SK-N-SH (cell line): ENCODE measurements around the gene SIN3A. TPM values are rescaled to one million over a fixed set of nuclear protein-coding genes. Genes with fewer than 3 reads are reported as not detected.

Experiments used
- CTCF ChIA-PET: fragments of 300-600, 350-600 bp; formaldehyde crosslinking; extraction: SDS; loops from one replicate; lab custom pipeline; 2021; lab: Yijun Ruan, JAX
- POLR2A ChIA-PET: fragments of 350-600 bp; sonication (Branson Sonifier 250); formaldehyde crosslinking; extraction: SDS; loops from one replicate; lab custom pipeline; 2020; ENCODE audit warnings: antibody characterized with exemption, inconsistent platforms; lab: Yijun Ruan, JAX
- DNase-seq: peaks from one replicate; pipeline ENCODE4 v3.0.0; 2012
- H2AFZ ChIP-seq: fragments of 200-600 bp; sonication (generic); 2 replicates; pipeline ENCODE4 v1.8.1; 2016; ENCODE audit warnings: antibody characterized with exemption, mild to moderate bottlenecking, low read depth
- H3F3A ChIP-seq: fragments of 200-600 bp; sonication (generic); replicated peaks from 2 replicates; pipeline ENCODE3; 2016; ENCODE audit warnings: antibody characterized with exemption, mild to moderate bottlenecking; ENCODE audit not compliant: insufficient read depth
- H3K27ac ChIP-seq, 2 experiments: fragments of 200-500 bp in 1 of 2; fragments of 200-600 bp in 1 of 2; sonication (Bioruptor generic) in 1 of 2; sonication (generic), shearing (Covaris generic) in 1 of 2; 2 replicates each; pipeline versions ENCODE4 v1.5.1 to v1.6.1; 2014 to 2016; ENCODE audit warnings: low read depth in 2 of 2, inconsistent platforms in 1 of 2, low read length in 1 of 2, mild to moderate bottlenecking in 1 of 2, mixed read lengths in 1 of 2
- H3K27me3 ChIP-seq: fragments of 200-600 bp; sonication (generic), shearing (Covaris generic); 2 replicates; pipeline ENCODE4 v1.6.1; 2016; ENCODE audit warnings: mixed run types; ENCODE audit not compliant: insufficient read depth
- H3K36me3 ChIP-seq, 2 experiments: fragments of 200-500 bp in 1 of 2; fragments of 200-600 bp in 1 of 2; sonication (Bioruptor generic) in 1 of 2; sonication (generic) in 1 of 2; replicated peaks in 1 of 2; 2 replicates each; pipeline versions ENCODE3 to v1.5.1; 2014 to 2016; ENCODE audit warnings: low read length in 1 of 2, mild to moderate bottlenecking in 1 of 2; ENCODE audit not compliant: insufficient read depth in 2 of 2, control insufficient read depth in 1 of 2
- H3K4me1 ChIP-seq, 2 experiments: fragments of 200-500 bp in 1 of 2; fragments of 200-600 bp in 1 of 2; sonication (Bioruptor generic) in 1 of 2; sonication (generic), shearing (Covaris generic) in 1 of 2; 2 replicates each; pipeline versions ENCODE4 v1.5.1 to v1.6.1; 2014 to 2016; ENCODE audit warnings: low read depth in 1 of 2, low read length in 1 of 2, mixed run types in 1 of 2; ENCODE audit not compliant: insufficient read depth in 2 of 2, control insufficient read depth in 1 of 2
- H3K4me2 ChIP-seq: fragments of 200-600 bp; sonication (generic), shearing (Covaris generic); 2 replicates; pipeline ENCODE4 v1.6.1; 2017; ENCODE audit warnings: mixed run types
- H3K4me3 ChIP-seq, 2 experiments: fragments of 200-500 bp in 1 of 2; fragments of 200-600 bp in 1 of 2; sonication (Bioruptor generic) in 1 of 2; sonication (generic), shearing (Covaris generic) in 1 of 2; 2 replicates each; pipeline versions ENCODE4 v1.5.1 to v1.8.1; 2014 to 2016; ENCODE audit warnings: low read depth in 2 of 2, inconsistent platforms in 1 of 2, low read length in 1 of 2, mild to moderate bottlenecking in 1 of 2, mixed read lengths in 1 of 2, moderate library complexity in 1 of 2
- H3K79me2 ChIP-seq: fragments of 200-600 bp; sonication (generic); 2 replicates; pipeline ENCODE4 v1.8.1; 2017; ENCODE audit warnings: mild to moderate bottlenecking; ENCODE audit not compliant: insufficient read depth
- H3K9ac ChIP-seq: fragments of 200-600 bp; sonication (generic); 2 replicates; pipeline ENCODE4 v1.6.1; 2017; ENCODE audit warnings: mixed run types
- H3K9me2 ChIP-seq: fragments of 200-600 bp; sonication (generic); 2 replicates; pipeline ENCODE4 v1.6.1; 2017; ENCODE audit warnings: mixed run types
- H3K9me3 ChIP-seq: fragments of 200-600 bp; sonication (generic); 2 replicates; pipeline ENCODE4 v1.6.1; 2017; ENCODE audit warnings: mixed run types, mild to moderate bottlenecking, moderate library complexity
- H4K20me1 ChIP-seq: fragments of 200-600 bp; sonication (generic); 2 replicates; pipeline ENCODE4 v1.6.1; 2017; ENCODE audit warnings: mild to moderate bottlenecking, mixed run types; ENCODE audit not compliant: insufficient read depth
- FOXJ3 ChIP-seq: sonication (generic); formaldehyde crosslinking; IDR thresholded peaks from 2 replicates; pipeline ENCODE4 v1.5.1; 2020; ENCODE audit warnings: mild to moderate bottlenecking, missing genetic modification reagents
- GABPA ChIP-seq: IDR thresholded peaks from 2 replicates; pipeline ENCODE4 v1.4.0; 2012; ENCODE audit warnings: low read depth, mild to moderate bottlenecking
- GATA2 ChIP-seq: sonication (generic); formaldehyde crosslinking; IDR thresholded peaks from 2 replicates; pipeline ENCODE4 v1.5.0; 2020; ENCODE audit warnings: mild to moderate bottlenecking, missing genetic modification reagents
- IRF3 ChIP-seq: fragments of 150-350 bp; IDR thresholded peaks from 2 replicates; pipeline ENCODE4 v1.6.1; 2016; ENCODE audit warnings: mild to moderate bottlenecking, low read depth, low read length
- JUND ChIP-seq: IDR thresholded peaks from 2 replicates; pipeline ENCODE4 v1.4.0; 2012
- MXI1 ChIP-seq: IDR thresholded peaks from 2 replicates; pipeline ENCODE4 v1.6.1; 2012; ENCODE audit warnings: mild to moderate bottlenecking, low read depth, low read length, improper control_type of control experiment
- NFIC ChIP-seq: IDR thresholded peaks from 2 replicates; pipeline ENCODE4 v1.4.0; 2012; ENCODE audit warnings: borderline replicate concordance
- NRF1 ChIP-seq: IDR thresholded peaks from 2 replicates; pipeline ENCODE4 v1.6.1; 2012; ENCODE audit warnings: low read depth, mild to moderate bottlenecking, low read length
- POLR2AphosphoS5 ChIP-seq: IDR thresholded peaks from 2 replicates; pipeline ENCODE4 v1.6.1; 2012; ENCODE audit warnings: low read depth, low read length
- RAD21 ChIP-seq: IDR thresholded peaks from 2 replicates; pipeline ENCODE4 v1.6.1; 2012; ENCODE audit warnings: mild to moderate bottlenecking, low read length
- RXRA ChIP-seq: IDR thresholded peaks from 2 replicates; pipeline ENCODE4 v1.4.0; 2012; ENCODE audit warnings: low read depth, mild to moderate bottlenecking, borderline replicate concordance
- SIN3A ChIP-seq: IDR thresholded peaks from 2 replicates; pipeline ENCODE4 v1.6.1; 2012; ENCODE audit warnings: low read depth, mild to moderate bottlenecking, low read length, moderate library complexity, borderline replicate concordance
- SMC3 ChIP-seq: IDR thresholded peaks from 2 replicates; pipeline ENCODE4 v1.6.1; 2012; ENCODE audit warnings: low read depth, low read length, improper control_type of control experiment
- TAF1 ChIP-seq: IDR thresholded peaks from 2 replicates; pipeline ENCODE4 v1.6.1; 2012; ENCODE audit warnings: low read depth, mild to moderate bottlenecking, low read length, moderate library complexity, borderline replicate concordance
- TCF12 ChIP-seq: IDR thresholded peaks from 2 replicates; pipeline ENCODE4 v1.4.0; 2012
- WGBS: methylation state at CpG from one replicate; pipeline ENCODE4 v1.1.6; 2017; ENCODE audit warnings: low lambda C conversion rate; 5-methylcytosine and 5-hydroxymethylcytosine counted together
- polyA plus RNA-seq, 3 experiments: library from polyadenylated mRNA; depleted of rRNA; stranded (reverse); fragments of >200 nt; gene quantifications; 2 replicates each; pipeline ENCODE4 v1.2.3, GENCODE V29; 2012
- TF ChIP-seq, protein P1 (sequence below): fragments of 200-600 bp; sonication (generic); IDR thresholded peaks from 2 replicates; pipeline ENCODE4 v1.6.1; 2017; ENCODE audit warnings: antibody characterized with exemption, mild to moderate bottlenecking, moderate library complexity
- TF ChIP-seq, protein P2 (sequence below): IDR thresholded peaks from 2 replicates; pipeline ENCODE4; 2012
- TF ChIP-seq, protein P3 (sequence below): IDR thresholded peaks from 2 replicates; pipeline ENCODE4 v1.4.0; 2012; ENCODE audit warnings: low read depth, borderline replicate concordance
- TF ChIP-seq, protein P4 (sequence below): IDR thresholded peaks from 2 replicates; pipeline ENCODE4 v1.4.0; 2012; ENCODE audit warnings: low read depth

SIN3A gene
- polyA plus RNA-seq, 1 of the 3 experiments (the other 2 are of a cell fraction), result 32.2 TPM

- TF ChIP-seq, protein P1, sequence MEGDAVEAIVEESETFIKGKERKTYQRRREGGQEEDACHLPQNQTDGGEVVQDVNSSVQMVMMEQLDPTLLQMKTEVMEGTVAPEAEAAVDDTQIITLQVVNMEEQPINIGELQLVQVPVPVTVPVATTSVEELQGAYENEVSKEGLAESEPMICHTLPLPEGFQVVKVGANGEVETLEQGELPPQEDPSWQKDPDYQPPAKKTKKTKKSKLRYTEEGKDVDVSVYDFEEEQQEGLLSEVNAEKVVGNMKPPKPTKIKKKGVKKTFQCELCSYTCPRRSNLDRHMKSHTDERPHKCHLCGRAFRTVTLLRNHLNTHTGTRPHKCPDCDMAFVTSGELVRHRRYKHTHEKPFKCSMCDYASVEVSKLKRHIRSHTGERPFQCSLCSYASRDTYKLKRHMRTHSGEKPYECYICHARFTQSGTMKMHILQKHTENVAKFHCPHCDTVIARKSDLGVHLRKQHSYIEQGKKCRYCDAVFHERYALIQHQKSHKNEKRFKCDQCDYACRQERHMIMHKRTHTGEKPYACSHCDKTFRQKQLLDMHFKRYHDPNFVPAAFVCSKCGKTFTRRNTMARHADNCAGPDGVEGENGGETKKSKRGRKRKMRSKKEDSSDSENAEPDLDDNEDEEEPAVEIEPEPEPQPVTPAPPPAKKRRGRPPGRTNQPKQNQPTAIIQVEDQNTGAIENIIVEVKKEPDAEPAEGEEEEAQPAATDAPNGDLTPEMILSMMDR, result no peak
- TF ChIP-seq RAD21, result no peak
- no peak for TF ChIP-seq TCF12
- no peak for TF ChIP-seq NRF1
- TF ChIP-seq GABPA, result no peak
- TF ChIP-seq SMC3, result no peak
Measured at GRCh38 chr15:75451202-75451673, 252 bp downstream of the SIN3A start (continued).

DNA sequence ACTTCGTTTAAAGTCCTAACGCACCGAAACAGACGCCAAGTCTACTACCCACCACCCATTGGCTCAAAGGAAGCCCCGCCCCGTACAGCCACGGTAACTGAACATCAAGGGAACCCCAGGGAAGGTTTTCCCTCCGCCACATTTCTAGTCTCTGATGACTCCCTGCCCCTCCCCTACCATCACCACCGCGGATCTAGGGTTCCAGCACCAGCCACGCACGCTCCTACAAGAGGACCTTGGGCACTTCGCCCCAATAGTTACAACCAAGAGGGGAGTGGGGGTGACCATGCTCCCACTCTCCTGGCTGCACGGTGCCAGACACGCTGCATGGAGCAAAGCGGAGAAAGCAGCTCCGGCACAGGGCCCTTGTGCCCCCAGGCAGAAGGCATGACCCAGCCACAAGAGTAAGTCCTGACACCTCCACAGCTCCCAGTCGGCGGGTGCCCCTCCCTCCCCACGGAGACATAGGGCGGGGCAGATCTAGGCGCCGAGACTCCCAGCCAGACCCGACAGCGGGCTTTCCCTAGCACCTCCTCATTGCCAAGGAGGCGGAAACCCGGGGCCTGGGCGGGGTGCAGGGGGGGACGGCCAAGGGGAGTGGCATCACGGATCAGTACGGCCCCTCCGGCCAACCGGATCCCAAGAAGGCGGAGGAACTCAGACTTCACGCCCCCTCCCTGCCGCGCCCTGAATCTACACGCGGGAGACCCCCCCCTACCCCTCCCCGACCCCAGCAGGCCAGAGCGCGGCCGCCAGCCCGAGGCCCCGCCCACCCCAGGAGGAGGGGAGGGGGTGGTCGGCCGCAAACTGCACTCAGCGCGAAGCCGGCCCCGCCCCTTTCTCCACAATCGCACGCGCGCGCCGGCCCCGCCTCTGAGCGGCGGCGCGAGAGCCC lies 936 bp downstream of the SIN3A start:
- no peak overlapping the region for H2AFZ ChIP-seq
- no peaks in the 10 kb centered on the region for H3K9me3 ChIP-seq
- peak overlapping the region; percentile 99 for H3K4me2 ChIP-seq
- under 1% methylated on average over 9 of the region's 62 CpGs for WGBS
- peaks cover 50% of the 10 kb centered on the region for H4K20me1 ChIP-seq
- peak overlapping the region; percentile 79 to 85 for H3K4me3 ChIP-seq
- peaks cover 61% of the 10 kb centered on the region for H3K79me2 ChIP-seq
- H3K27ac ChIP-seq, result peak overlapping the region; percentile 83 to 84
- POLR2A ChIA-PET, result no interaction called here
- no peaks in the 10 kb centered on the region for H3K27me3 ChIP-seq
- H3K4me1 ChIP-seq, result peaks cover 5 to 15% of the 10 kb centered on the region in 2 experiments; a peak in 3 of 4 replicates
- DNase-seq, result peak; percentile 88
- H3K36me3 ChIP-seq, result peaks cover 6 to 13% of the 10 kb centered on the region in 2 experiments
- TF ChIP-seq, protein P2, sequence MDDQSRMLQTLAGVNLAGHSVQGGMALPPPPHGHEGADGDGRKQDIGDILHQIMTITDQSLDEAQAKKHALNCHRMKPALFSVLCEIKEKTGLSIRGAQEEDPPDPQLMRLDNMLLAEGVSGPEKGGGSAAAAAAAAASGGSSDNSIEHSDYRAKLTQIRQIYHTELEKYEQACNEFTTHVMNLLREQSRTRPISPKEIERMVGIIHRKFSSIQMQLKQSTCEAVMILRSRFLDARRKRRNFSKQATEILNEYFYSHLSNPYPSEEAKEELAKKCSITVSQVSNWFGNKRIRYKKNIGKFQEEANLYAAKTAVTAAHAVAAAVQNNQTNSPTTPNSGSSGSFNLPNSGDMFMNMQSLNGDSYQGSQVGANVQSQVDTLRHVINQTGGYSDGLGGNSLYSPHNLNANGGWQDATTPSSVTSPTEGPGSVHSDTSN, result no peak
- TF ChIP-seq FOXJ3 (CRISPR knock-in tag) (no peak), RXRA (no peak), JUND (no peak), GATA2 (CRISPR knock-in tag) (no peak), NRF1 (peak; percentile 60), TAF1 (no peak), SIN3A (peak; percentile 52; the same call in 1 of the 2 replicates), IRF3 (no peak), POLR2AphosphoS5 (no peak), NFIC (no peak), MXI1 (peak; percentile 73; the same call in 1 of the 2 replicates), SMC3 (no peak)
- TF ChIP-seq, protein P3, sequence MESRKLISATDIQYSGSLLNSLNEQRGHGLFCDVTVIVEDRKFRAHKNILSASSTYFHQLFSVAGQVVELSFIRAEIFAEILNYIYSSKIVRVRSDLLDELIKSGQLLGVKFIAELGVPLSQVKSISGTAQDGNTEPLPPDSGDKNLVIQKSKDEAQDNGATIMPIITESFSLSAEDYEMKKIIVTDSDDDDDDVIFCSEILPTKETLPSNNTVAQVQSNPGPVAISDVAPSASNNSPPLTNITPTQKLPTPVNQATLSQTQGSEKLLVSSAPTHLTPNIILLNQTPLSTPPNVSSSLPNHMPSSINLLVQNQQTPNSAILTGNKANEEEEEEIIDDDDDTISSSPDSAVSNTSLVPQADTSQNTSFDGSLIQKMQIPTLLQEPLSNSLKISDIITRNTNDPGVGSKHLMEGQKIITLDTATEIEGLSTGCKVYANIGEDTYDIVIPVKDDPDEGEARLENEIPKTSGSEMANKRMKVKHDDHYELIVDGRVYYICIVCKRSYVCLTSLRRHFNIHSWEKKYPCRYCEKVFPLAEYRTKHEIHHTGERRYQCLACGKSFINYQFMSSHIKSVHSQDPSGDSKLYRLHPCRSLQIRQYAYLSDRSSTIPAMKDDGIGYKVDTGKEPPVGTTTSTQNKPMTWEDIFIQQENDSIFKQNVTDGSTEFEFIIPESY, result no peak
- TF ChIP-seq, protein P1, result no peak
- TF ChIP-seq, protein P4, sequence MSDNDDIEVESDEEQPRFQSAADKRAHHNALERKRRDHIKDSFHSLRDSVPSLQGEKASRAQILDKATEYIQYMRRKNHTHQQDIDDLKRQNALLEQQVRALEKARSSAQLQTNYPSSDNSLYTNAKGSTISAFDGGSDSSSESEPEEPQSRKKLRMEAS, result peak; percentile 48; the same call in 1 of the 2 replicates
- TF ChIP-seq, all 33 proteins: peak for 4
- Histone ChIP-seq H3K9ac (peak overlapping the region; percentile 70; the same call in 1 of the 2 replicates), H3K9me2 (no peaks in the 10 kb centered on the region), H3F3A (peaks cover 24% of the 10 kb centered on the region)
- CTCF ChIA-PET, result interaction anchor here (0.7 to 2.6 kb wide), 4 partner anchors 18 to 190 kb away, joined by 3 to 10 read pairs (median 4); partner anchors contain the start of genes IMP3 and MAN2C1
